ENCODE data around the gene LPO.
A peak's percentile ranks its signal among the peaks of the same experiment; 100 is the strongest.

The LPO gene

GRCh38 chr17:58229384-58229783 lies 9.0 kb upstream of the LPO start:
- no peak for DNase-seq (ENCODE audit: low read depth)

GRCh38 chr17:58229881-58230280 lies 8.5 kb upstream of the LPO start:
- DNase-seq (ENCODE audit: low read depth): no peak

- no peak for DNase-seq (ENCODE audit: low read depth)
Observed at GRCh38 chr17:58231641-58232040, 6.7 kb upstream of the LPO start.

- DNase-seq (ENCODE audit: low read depth): no peak
Observed at GRCh38 chr17:58232707-58233156, 5.7 kb upstream of the LPO start.

GRCh38 chr17:58233543-58233942 lies 4.8 kb upstream of the LPO start:
- DNase-seq (ENCODE audit: low read depth): no peak

- no peak for DNase-seq (ENCODE audit: low read depth)
Observed at GRCh38 chr17:58234512-58234911, 3.9 kb upstream of the LPO start.

- DNase-seq (ENCODE audit: low read depth): no peak
Observed at GRCh38 chr17:58235821-58236220, 2.6 kb upstream of the LPO start.

GRCh38 chr17:58236394-58236793 lies 2.0 kb upstream of the LPO start:
- DNase-seq (ENCODE audit: low read depth): no peak

- DNase-seq (ENCODE audit: low read depth): no peak
Observed at GRCh38 chr17:58239987-58240386, 1.6 kb downstream of the LPO start.

- DNase-seq (ENCODE audit: low read depth): no peak
Observed at GRCh38 chr17:58242171-58242784, 3.9 kb downstream of the LPO start.

GRCh38 chr17:58244963-58245362 lies 6.6 kb downstream of the LPO start:
- DNase-seq (ENCODE audit: low read depth): no peak

GRCh38 chr17:58245428-58246103 lies 7.2 kb downstream of the LPO start:
- no peak for DNase-seq (ENCODE audit: low read depth)

- no peak for DNase-seq (ENCODE audit: low read depth)
Observed at GRCh38 chr17:58246104-58246740, 7.8 kb downstream of the LPO start.

GRCh38 chr17:58246781-58247180 lies 8.4 kb downstream of the LPO start:
- DNase-seq (ENCODE audit: low read depth): no peak

GRCh38 chr17:58247511-58248363 lies 9.4 kb downstream of the LPO start:
- no peak for DNase-seq (ENCODE audit: low read depth)

GRCh38 chr17:58248955-58249269 lies 10.5 kb downstream of the LPO start:
- DNase-seq (ENCODE audit: low read depth): no peak

- peak; percentile 55 for DNase-seq (ENCODE audit: low read depth)
Observed at GRCh38 chr17:58249270-58250133, 11.1 kb downstream of the LPO start.

GRCh38 chr17:58250344-58251011 lies 12.1 kb downstream of the LPO start:
- no peak for DNase-seq (ENCODE audit: low read depth)

GRCh38 chr17:58252141-58252540 lies 13.8 kb downstream of the LPO start:
- DNase-seq (ENCODE audit: low read depth): no peak

- no peak for DNase-seq (ENCODE audit: low read depth)
Observed at GRCh38 chr17:58253082-58253481, 14.7 kb downstream of the LPO start.

GRCh38 chr17:58254803-58255202 lies 16.4 kb downstream of the LPO start:
- no peak for DNase-seq (ENCODE audit: low read depth)

All from stimulated activated CD8-positive, alpha-beta memory T cell treated with anti-CD3 and anti-CD28 coated beads, Interleukin-15, amount 100 ng/mL, for 1 hour (primary cell).